ENCODE measurements around the gene SIGLEC15.

GRCh38 chr18:45877403-45877802, 51.9 kb downstream of the SIGLEC15 start:
- TF ChIP-seq CTCF (IDR thresholded peaks at IDR 0.05): no peak
- TF ChIP-seq BCL3 (IDR thresholded peaks at IDR 0.05): no peak
- no peak for TF ChIP-seq CHD2 (IDR thresholded peaks at IDR 0.05; ENCODE audit: low read length, partially characterized antibody)
- no peak for TF ChIP-seq USF2 (IDR thresholded peaks at IDR 0.05)
- no peak for TF ChIP-seq POLR2A (IDR thresholded peaks at IDR 0.05; ENCODE audit: low read length)
- no peak for TF ChIP-seq CBX8 (IDR thresholded peaks at IDR 0.05)
- TF ChIP-seq REST (IDR thresholded peaks at IDR 0.05): no peak
- TF ChIP-seq RAD21 (conservative IDR thresholded peaks at IDR 0.05 in 1 of 2, IDR thresholded peaks at IDR 0.05 in 1 of 2): no peak
- TF ChIP-seq EP300 (IDR thresholded peaks at IDR 0.05): no peak
- TF ChIP-seq MAFK (IDR thresholded peaks at IDR 0.05; ENCODE audit: partially characterized antibody): no peak
- TF ChIP-seq E2F6 (IDR thresholded peaks at IDR 0.05; ENCODE audit: borderline replicate concordance, low read depth): no peak
- no peak for TF ChIP-seq KDM1A (IDR thresholded peaks at IDR 0.05; ENCODE audit: low read depth)
